Neural progenitor cell (in vitro differentiated cells): ENCODE measurements around the gene SNTG2.

Experiments used
- EZH2 ChIP-seq: fragments of 200-600 bp; sonication (generic); IDR thresholded peaks from 2 replicates; pipeline ENCODE4 v1.6.1; 2017; ENCODE audit warnings: antibody characterized with exemption, mild to moderate bottlenecking, moderate library complexity
- TF ChIP-seq, protein P1 (sequence below): fragments of 200-600 bp; sonication (generic); IDR thresholded peaks from 2 replicates; pipeline ENCODE4 v1.5.1; 2017; ENCODE audit warnings: antibody characterized with exemption, mild to moderate bottlenecking

GRCh38 chr2:1353543-1353942 lies 402.9 kb downstream of the SNTG2 start:
- no peak for TF ChIP-seq EZH2
- TF ChIP-seq, protein P1, sequence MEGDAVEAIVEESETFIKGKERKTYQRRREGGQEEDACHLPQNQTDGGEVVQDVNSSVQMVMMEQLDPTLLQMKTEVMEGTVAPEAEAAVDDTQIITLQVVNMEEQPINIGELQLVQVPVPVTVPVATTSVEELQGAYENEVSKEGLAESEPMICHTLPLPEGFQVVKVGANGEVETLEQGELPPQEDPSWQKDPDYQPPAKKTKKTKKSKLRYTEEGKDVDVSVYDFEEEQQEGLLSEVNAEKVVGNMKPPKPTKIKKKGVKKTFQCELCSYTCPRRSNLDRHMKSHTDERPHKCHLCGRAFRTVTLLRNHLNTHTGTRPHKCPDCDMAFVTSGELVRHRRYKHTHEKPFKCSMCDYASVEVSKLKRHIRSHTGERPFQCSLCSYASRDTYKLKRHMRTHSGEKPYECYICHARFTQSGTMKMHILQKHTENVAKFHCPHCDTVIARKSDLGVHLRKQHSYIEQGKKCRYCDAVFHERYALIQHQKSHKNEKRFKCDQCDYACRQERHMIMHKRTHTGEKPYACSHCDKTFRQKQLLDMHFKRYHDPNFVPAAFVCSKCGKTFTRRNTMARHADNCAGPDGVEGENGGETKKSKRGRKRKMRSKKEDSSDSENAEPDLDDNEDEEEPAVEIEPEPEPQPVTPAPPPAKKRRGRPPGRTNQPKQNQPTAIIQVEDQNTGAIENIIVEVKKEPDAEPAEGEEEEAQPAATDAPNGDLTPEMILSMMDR = no peak
